ENCODE results near the gene FRY.

FRY gene

GRCh38 chr13:32147193-32147592 lies 115.6 kb downstream of the FRY start:
- TF ChIP-seq, protein P1, sequence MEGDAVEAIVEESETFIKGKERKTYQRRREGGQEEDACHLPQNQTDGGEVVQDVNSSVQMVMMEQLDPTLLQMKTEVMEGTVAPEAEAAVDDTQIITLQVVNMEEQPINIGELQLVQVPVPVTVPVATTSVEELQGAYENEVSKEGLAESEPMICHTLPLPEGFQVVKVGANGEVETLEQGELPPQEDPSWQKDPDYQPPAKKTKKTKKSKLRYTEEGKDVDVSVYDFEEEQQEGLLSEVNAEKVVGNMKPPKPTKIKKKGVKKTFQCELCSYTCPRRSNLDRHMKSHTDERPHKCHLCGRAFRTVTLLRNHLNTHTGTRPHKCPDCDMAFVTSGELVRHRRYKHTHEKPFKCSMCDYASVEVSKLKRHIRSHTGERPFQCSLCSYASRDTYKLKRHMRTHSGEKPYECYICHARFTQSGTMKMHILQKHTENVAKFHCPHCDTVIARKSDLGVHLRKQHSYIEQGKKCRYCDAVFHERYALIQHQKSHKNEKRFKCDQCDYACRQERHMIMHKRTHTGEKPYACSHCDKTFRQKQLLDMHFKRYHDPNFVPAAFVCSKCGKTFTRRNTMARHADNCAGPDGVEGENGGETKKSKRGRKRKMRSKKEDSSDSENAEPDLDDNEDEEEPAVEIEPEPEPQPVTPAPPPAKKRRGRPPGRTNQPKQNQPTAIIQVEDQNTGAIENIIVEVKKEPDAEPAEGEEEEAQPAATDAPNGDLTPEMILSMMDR (IDR thresholded peaks at IDR 0.05; ENCODE audit: insufficient read depth, low read length, missing control alignments), result no peak
- no peak overlapping the region for H3K4me3 ChIP-seq (ENCODE audit: low read depth, low read length)
- DNase-seq (ENCODE audit: low read depth, low spot score), result no peak
- CTCF ChIA-PET, result interaction anchor here (1.0 kb wide), 1 partner anchor 18 kb away, joined by 4 read pairs; no protein-coding TSS in a partner anchor
- POLR2A ChIA-PET, result no interaction called here

DNA sequence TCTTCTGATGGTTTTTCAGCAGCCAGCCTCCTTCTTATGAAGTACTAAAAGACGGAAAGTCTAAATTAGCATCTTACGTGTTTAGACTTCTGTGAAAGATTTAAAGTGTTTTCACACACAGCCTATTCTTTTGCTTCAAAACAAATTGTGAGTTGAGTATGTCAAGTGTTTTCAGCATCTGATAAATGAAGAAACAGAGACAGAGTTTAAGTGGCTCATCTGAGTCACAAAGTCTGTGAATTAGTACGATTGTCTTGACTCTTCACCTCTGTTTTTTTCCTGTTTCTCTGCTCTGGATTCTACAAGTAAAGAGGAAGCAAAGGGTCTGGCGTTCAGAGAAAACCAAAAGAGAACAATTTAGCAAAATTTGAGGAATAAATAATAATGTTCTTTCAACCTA lies 116.4 kb downstream of the FRY start:
- ChIA-PET CTCF (no interaction called here), POLR2A (no interaction called here)
- DNase-seq (ENCODE audit: low read depth, low spot score), result no peak
- H3K4me3 ChIP-seq (ENCODE audit: low read depth, low read length), result no peak overlapping the region
- TF ChIP-seq, protein P1 (IDR thresholded peaks at IDR 0.05; ENCODE audit: insufficient read depth, low read length, missing control alignments), result no peak

- TF ChIP-seq, protein P1 (IDR thresholded peaks at IDR 0.05; ENCODE audit: insufficient read depth, low read length, missing control alignments), result no peak
- CTCF ChIA-PET, result interaction anchor here (2.3 kb wide), 1 partner anchor 14 kb away, joined by 8 read pairs; no protein-coding TSS in a partner anchor
- DNase-seq (ENCODE audit: low read depth, low spot score), result no peak
- no peak overlapping the region for H3K4me3 ChIP-seq (ENCODE audit: low read depth, low read length)
- POLR2A ChIA-PET, result no interaction called here
These were observed 118.7 kb downstream of the FRY start for GRCh38 chr13:32150239-32150638.

GRCh38 chr13:32150794-32151193 lies 119.2 kb downstream of the FRY start:
- ChIA-PET POLR2A (no interaction called here), CTCF (interaction anchor here (2.3 kb wide), 1 partner anchor 14 kb away, joined by 8 read pairs; no protein-coding TSS in a partner anchor)
- TF ChIP-seq, protein P1 (IDR thresholded peaks at IDR 0.05; ENCODE audit: insufficient read depth, low read length, missing control alignments), result no peak
- no peak overlapping the region for H3K4me3 ChIP-seq (ENCODE audit: low read depth, low read length)
- DNase-seq (ENCODE audit: low read depth, low spot score), result no peak

DNA sequence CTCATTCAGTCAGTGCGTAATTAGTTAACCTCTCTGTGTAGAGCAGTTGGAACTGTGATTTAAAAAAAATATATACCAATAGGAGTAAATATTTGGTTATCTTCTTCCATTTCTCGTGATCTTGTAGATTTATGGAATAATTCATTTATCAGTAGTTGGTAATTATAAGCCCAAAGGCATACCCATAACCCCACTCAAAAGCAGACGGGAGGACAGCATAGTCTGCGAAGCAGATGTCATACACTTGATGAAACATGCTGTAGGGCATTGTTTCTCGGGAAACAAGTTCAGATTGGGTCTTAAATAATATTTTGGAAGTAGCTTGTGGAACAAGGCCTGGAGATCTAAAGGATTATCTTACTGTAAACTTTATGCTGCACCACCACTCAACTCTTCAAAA lies 119.7 kb downstream of the FRY start:
- H3K4me3 ChIP-seq (ENCODE audit: low read depth, low read length), result no peak overlapping the region
- POLR2A ChIA-PET, result no interaction called here
- TF ChIP-seq, protein P1 (IDR thresholded peaks at IDR 0.05; ENCODE audit: insufficient read depth, low read length, missing control alignments), result no peak
- no peak for DNase-seq (ENCODE audit: low read depth, low spot score)
- CTCF ChIA-PET, result interaction anchor here (2.3 kb wide), 1 partner anchor 13 kb away, joined by 8 read pairs; no protein-coding TSS in a partner anchor

GRCh38 chr13:32153056-32153455 lies 121.5 kb downstream of the FRY start:
- CTCF ChIA-PET, result no interaction called here
- TF ChIP-seq, protein P1 (IDR thresholded peaks at IDR 0.05; ENCODE audit: insufficient read depth, low read length, missing control alignments), result no peak
- H3K4me3 ChIP-seq (ENCODE audit: low read depth, low read length), result no peak overlapping the region
- POLR2A ChIA-PET, result no interaction called here
- peak; percentile 19 for DNase-seq (ENCODE audit: low read depth, low spot score)

Measured in AG04449 (cell line).